HL-60/S4 treated with phorbol 12-myristate 13-acetate at 8.2 ng/mL for 4 days and 3 days (cell line): ENCODE measurements around the gene FEN1.

Experiments used
- in situ Hi-C: fragments of 300-500 bp; cut with MboI; formaldehyde crosslinking; loops from 2 replicates; pipeline ENCODE4 v1.15.0; 2022; ENCODE audit warnings: low sequenced_read_pairs

Gene FEN1

GRCh38 chr11:61756452-61757212 lies 36.1 kb upstream of the FEN1 start:
- in situ Hi-C loops, result no loop called here

GRCh38 chr11:61757213-61757862 lies 35.4 kb upstream of the FEN1 start:
- in situ Hi-C loops, result no loop called here

- in situ Hi-C loops, result no loop called here
Observed at GRCh38 chr11:61760946-61761345, 31.8 kb upstream of the FEN1 start.

- in situ Hi-C loops, result no loop called here
Observed at GRCh38 chr11:61761440-61762222, 31.1 kb upstream of the FEN1 start.

- in situ Hi-C loops, result no loop called here
Observed at GRCh38 chr11:61762223-61762615, 30.5 kb upstream of the FEN1 start.

GRCh38 chr11:61762798-61763197 lies 29.9 kb upstream of the FEN1 start:
- in situ Hi-C loops, result no loop called here

GRCh38 chr11:61763930-61764605 lies 28.6 kb upstream of the FEN1 start:
- in situ Hi-C loops, result no loop called here

GRCh38 chr11:61764606-61765260 lies 28.0 kb upstream of the FEN1 start:
- in situ Hi-C loops, result no loop called here

GRCh38 chr11:61765550-61766253 lies 27.0 kb upstream of the FEN1 start:
- in situ Hi-C loops, result no loop called here

- in situ Hi-C loops, result no loop called here
Observed at GRCh38 chr11:61766353-61766841, 26.3 kb upstream of the FEN1 start.

- in situ Hi-C loops, result no loop called here
Observed at GRCh38 chr11:61768376-61769076, 24.2 kb upstream of the FEN1 start.

GRCh38 chr11:61769169-61769920 lies 23.4 kb upstream of the FEN1 start:
- in situ Hi-C loops, result no loop called here

GRCh38 chr11:61769946-61770683 lies 22.6 kb upstream of the FEN1 start:
- in situ Hi-C loops, result no loop called here

- in situ Hi-C loops, result no loop called here
Observed at GRCh38 chr11:61771195-61771894, 21.4 kb upstream of the FEN1 start.

- in situ Hi-C loops, result no loop called here
Observed at GRCh38 chr11:61771985-61772455, 20.7 kb upstream of the FEN1 start.

GRCh38 chr11:61773356-61773755 lies 19.4 kb upstream of the FEN1 start:
- in situ Hi-C loops, result no loop called here

GRCh38 chr11:61773809-61774208 lies 18.9 kb upstream of the FEN1 start:
- in situ Hi-C loops, result no loop called here
